Fibroblast of mammary gland (primary cell): ENCODE measurements around the gene REEP6.
"Not testable (repeated sequence)": the region's sequence is repeated elsewhere in the genome, so short reads cannot be mapped to it uniquely, and the experiment has no call there.

Source experiments
- DNase-seq: peaks from one replicate; pipeline ENCODE4 v3.0.0-alpha.2; 2010; ENCODE audit warnings: low read depth
- H3K4me3 ChIP-seq: 2 replicates; pipeline ENCODE4 v1.5.1; 2011; ENCODE audit warnings: low read depth, mild to moderate bottlenecking, low read length, moderate library complexity; ENCODE audit not compliant: control insufficient read depth
- TF ChIP-seq, protein P1 (sequence below): conservative IDR thresholded peaks from 2 replicates; pipeline ENCODE4 v1.5.1; 2011; ENCODE audit warnings: low read depth, low read length, inconsistent platforms; ENCODE audit not compliant: control insufficient read depth, insufficient read depth

REEP6 gene

DNA sequence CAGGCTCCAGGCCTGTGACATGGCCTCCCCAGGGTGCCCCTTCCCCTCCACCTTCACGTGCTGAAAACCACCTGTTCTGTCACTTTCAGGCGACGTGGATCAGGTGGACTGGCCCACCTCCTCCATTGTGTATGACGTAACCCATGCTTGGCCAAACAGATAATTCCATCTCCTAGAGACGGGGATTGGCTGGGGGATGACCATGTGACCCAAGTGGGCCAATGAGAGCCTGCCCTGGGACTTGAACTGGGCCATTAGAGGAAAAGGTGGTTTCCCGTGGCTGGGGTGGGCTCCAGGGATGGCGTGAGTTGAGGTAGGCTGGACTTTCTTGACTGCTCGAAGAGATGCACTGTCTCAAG, 25.4 kb downstream of the REEP6 start:
- TF ChIP-seq, protein P1, sequence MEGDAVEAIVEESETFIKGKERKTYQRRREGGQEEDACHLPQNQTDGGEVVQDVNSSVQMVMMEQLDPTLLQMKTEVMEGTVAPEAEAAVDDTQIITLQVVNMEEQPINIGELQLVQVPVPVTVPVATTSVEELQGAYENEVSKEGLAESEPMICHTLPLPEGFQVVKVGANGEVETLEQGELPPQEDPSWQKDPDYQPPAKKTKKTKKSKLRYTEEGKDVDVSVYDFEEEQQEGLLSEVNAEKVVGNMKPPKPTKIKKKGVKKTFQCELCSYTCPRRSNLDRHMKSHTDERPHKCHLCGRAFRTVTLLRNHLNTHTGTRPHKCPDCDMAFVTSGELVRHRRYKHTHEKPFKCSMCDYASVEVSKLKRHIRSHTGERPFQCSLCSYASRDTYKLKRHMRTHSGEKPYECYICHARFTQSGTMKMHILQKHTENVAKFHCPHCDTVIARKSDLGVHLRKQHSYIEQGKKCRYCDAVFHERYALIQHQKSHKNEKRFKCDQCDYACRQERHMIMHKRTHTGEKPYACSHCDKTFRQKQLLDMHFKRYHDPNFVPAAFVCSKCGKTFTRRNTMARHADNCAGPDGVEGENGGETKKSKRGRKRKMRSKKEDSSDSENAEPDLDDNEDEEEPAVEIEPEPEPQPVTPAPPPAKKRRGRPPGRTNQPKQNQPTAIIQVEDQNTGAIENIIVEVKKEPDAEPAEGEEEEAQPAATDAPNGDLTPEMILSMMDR, result no peak
- H3K4me3 ChIP-seq, result no peak overlapping the region
- no peak for DNase-seq

GRCh38 chr19:1518471-1518870, 27.5 kb downstream of the REEP6 start:
- no peak overlapping the region for H3K4me3 ChIP-seq
- TF ChIP-seq, protein P1, result no peak
- DNase-seq, result no peak

GRCh38 chr19:1519802-1520201, 28.8 kb downstream of the REEP6 start:
- DNase-seq, H3K4me3 ChIP-seq: not testable (repeated sequence)

GRCh38 chr19:1520203-1520780, 29.3 kb downstream of the REEP6 start:
- TF ChIP-seq, protein P1, result no peak
- no peak overlapping the region for H3K4me3 ChIP-seq
- no peak for DNase-seq

DNA sequence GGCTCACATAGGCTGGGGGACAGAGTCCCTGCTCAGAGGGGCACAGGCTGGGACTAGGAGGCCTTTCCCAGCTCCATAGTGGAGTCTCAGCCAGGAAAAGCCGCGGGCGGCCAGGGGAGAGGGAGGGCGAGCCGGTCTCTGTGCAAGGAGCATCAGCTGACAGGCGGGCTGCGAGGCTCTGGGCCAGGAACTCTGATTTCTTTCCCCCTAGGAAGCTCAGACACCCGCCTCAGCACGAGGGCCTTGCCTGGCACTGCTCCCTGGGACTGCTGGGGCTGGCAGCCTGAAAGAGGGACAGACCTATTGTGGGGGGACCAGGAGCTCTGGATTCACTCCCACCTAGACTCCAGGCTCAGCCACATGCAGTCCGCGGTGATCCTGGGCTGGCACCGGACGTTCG, 30.7 kb downstream of the REEP6 start:
- TF ChIP-seq, protein P1, result no peak
- no peak overlapping the region for H3K4me3 ChIP-seq
- no peak for DNase-seq

GRCh38 chr19:1522061-1522460, 31.1 kb downstream of the REEP6 start:
- DNase-seq, result no peak
- no peak overlapping the region for H3K4me3 ChIP-seq
- TF ChIP-seq, protein P1, result no peak

- TF ChIP-seq, protein P1, result no peak
- H3K4me3 ChIP-seq, result no peak overlapping the region
- DNase-seq, result no peak
Measured at GRCh38 chr19:1522838-1523237, 31.9 kb downstream of the REEP6 start.
